ENCODE measurements around the gene HOXB1.

The HOXB1 gene

DNA sequence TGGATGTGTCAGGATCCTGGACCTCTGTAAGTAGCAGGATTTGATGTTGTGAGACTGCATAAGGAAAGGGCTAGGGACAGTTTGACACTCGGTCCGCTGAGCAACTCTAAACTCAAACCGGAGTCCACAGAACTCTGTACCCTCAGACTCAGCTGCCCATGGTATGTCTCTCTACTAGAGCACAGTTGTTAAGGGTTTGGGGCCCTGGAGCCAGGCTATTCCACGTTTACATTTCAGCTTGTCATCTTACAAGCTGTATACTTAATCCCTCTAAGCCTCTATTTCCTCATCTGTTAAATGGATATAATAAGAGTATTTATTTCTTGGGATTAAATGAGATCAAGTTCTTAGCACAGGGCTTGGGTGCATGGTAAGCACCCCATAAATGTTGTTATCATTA is 27.9 kb downstream of the HOXB1 start:
- TF ChIP-seq, protein P1, sequence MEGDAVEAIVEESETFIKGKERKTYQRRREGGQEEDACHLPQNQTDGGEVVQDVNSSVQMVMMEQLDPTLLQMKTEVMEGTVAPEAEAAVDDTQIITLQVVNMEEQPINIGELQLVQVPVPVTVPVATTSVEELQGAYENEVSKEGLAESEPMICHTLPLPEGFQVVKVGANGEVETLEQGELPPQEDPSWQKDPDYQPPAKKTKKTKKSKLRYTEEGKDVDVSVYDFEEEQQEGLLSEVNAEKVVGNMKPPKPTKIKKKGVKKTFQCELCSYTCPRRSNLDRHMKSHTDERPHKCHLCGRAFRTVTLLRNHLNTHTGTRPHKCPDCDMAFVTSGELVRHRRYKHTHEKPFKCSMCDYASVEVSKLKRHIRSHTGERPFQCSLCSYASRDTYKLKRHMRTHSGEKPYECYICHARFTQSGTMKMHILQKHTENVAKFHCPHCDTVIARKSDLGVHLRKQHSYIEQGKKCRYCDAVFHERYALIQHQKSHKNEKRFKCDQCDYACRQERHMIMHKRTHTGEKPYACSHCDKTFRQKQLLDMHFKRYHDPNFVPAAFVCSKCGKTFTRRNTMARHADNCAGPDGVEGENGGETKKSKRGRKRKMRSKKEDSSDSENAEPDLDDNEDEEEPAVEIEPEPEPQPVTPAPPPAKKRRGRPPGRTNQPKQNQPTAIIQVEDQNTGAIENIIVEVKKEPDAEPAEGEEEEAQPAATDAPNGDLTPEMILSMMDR (IDR thresholded peaks at IDR 0.05; ENCODE audit: low read depth, low read length) = no peak
- H3K4me3 ChIP-seq (ENCODE audit: low read depth, low read length) = no peak overlapping the region

DNA sequence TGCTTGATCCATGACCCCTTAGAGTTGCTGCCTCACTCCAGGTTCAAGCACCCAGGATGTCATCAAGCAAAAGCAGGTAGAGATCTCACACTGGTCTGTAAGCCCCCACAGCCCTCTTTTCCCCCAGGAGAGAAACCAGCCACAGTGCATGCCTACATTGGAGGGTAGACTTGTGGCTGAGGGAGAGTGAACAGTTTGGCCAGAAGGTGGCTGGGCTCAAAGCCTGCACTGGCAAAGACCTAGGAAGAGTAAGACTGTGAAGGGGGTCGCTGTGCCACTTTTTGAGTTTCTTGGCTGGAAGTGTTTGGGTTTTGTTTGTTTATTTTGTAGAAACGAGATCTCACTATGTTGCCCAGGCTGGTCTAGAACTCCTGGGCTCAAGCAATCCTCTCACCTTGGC is 28.5 kb downstream of the HOXB1 start:
- TF ChIP-seq, protein P1 (IDR thresholded peaks at IDR 0.05; ENCODE audit: low read depth, low read length) = no peak

DNA sequence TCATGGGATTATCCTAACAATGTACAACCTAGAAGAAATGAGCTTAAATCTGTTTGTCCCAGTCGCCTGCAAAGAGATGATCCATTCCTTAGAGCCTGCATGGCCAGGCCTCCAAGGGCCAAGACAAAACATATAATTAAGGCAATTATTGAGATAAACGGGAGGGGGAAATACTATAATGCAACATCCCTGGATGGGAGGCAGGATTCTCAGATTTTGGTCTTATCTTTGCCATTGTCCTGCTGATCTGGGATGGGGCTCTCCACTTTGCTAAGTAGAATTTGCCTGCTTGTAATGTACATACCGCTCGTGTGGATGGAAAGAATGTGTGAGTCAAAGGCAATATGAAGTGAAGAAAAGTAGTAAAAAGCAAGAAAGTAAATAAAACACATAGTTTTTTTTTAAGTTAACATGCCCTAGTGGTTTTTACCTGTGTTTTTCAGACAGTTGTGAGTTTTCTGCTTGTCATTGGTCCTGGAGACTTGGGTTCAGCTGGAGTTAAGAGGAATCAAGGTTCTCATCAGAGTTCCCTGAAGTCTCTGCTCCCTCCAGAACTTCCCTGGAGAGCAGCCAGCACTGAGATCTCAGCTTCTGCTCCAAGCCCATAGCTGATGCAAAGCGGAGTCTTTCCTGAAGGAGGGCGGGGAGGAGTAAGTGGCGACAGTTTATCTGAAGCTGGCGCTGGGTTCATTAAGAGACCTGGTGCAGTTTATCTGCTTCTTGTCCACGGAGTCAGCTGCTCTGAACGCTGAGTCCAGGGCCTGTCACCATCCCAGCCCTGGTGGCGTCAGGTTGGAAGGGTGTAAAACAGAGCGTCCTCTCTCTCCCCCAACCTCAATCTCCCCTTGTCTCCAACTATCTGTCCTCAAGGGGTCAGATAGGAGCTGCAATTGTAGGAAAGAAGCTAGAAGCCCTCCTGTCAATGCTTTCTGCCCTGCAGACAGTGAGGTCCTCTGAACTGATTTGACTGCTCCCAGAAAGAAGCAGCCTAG is 30.1 kb downstream of the HOXB1 start:
- no peak overlapping the region for H3K4me3 ChIP-seq (ENCODE audit: low read depth, low read length)
- TF ChIP-seq, protein P1 (IDR thresholded peaks at IDR 0.05; ENCODE audit: low read depth, low read length) = 0 out of 2 replicates have a peak, but pooled peaks have one; percentile 4

More for the DNA sequence above, 28.5 kb downstream of the HOXB1 start:
- H3K4me3 ChIP-seq (ENCODE audit: low read depth, low read length) = no peak overlapping the region

DNA sequence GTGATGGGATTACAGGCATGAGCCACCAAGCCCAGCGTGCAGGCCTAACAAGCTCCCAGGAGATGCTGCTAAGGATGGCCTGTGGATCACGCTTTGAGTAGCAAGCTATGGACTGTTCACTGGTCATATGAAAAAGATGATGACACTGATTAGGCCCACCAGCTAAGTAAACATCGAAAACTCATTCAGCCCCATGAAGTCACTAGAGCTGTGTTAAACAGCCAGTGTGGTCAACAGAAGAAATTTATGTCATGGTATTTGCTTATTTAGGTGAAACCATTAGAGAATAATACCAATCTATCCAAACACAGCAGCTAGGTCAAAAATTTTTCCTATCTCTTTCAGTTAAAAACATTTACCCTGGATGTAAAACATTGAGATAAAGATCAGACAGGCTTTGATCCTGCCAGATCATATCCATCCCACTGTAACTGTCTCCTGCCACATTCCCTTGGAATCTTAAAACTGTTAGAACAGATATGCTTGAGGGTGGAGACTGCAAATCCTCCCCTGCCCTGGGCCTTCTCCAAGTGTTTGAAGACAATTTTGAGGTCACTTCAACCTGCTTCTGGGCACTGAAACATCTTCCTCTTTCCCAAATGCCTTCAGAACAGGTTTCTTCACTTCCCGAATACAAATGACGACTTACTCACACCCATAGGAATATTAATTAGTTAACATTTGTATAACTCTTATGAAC is 30.9 kb downstream of the HOXB1 start:
- H3K4me3 ChIP-seq (ENCODE audit: low read depth, low read length) = no peak overlapping the region
- TF ChIP-seq, protein P1 (IDR thresholded peaks at IDR 0.05; ENCODE audit: low read depth, low read length) = no peak

DNA sequence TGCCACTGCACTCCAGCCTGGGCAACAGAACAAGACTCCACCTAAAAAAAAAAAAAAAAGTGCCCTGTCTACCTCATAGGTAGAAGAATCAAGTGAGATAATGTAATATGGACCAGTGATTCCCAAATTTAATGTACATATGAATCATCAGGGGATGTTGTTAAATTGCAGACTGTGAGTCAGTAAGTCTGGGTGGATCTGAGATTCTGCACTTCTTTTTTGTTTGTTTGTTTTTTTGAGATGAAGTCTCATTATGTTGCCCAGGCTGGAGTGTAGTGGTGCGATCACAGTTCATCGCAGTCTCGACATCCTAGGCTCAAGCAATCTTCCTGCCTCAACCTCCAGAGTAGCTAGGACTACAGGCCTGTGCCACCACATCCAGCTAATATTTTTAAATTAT is 31.6 kb downstream of the HOXB1 start:
- TF ChIP-seq, protein P1 (IDR thresholded peaks at IDR 0.05; ENCODE audit: low read depth, low read length) = no peak
- H3K4me3 ChIP-seq (ENCODE audit: low read depth, low read length) = no peak overlapping the region

DNA sequence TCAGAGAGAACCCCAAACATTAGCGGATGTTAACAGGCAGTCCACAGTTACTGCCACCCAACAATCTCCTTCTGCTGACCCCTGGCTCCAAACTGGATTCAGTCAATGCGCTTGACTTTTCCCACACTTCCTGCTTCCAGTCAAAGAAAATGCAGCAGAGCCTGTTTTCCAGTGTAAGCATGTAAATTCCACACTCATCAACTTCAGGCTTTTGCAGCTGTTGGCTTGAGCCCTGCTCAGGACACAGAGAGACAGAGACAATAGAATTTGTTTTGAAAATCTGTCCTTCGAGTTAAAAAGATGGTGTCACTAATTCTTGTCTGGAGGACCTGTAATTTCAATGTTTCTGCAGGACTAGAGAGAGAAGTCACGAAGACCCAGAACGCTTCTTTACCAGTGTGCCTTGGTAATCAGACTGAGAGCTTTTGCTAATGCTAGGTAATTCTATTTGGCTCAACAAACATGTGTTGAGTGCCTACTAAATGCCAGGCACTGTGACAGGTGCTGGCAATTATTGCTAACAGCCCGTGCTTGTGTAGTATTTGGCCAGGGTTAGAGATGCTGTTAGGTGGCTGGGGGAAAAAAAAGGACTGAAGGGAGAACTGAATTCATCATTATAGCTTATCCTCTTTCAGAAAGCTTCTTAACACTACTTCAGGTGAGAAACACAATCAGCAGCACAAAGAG is 32.5 kb downstream of the HOXB1 start:
- TF ChIP-seq, protein P1 (IDR thresholded peaks at IDR 0.05; ENCODE audit: low read depth, low read length) = no peak
- no peak overlapping the region for H3K4me3 ChIP-seq (ENCODE audit: low read depth, low read length)

All from WI38 (cell line).